NB4 (cell line): ENCODE data around the gene NWD2.

Experiments used
- CTCF ChIP-seq: IDR thresholded peaks from one replicate; pipeline ENCODE4 v1.5.1; 2012; ENCODE audit warnings: low read depth, low read length
- MYC ChIP-seq: IDR thresholded peaks from 2 replicates; pipeline ENCODE4 v1.6.1; 2011; ENCODE audit warnings: low read depth, low read length
- POLR2A ChIP-seq: IDR thresholded peaks from 2 replicates; pipeline ENCODE4 v1.6.1; 2011; ENCODE audit warnings: mild to moderate bottlenecking; ENCODE audit not compliant: insufficient read length; ENCODE audit errors: extremely low read depth

GRCh38 chr4:37320513-37321235 lies 76.1 kb downstream of the NWD2 start:
- TF ChIP-seq CTCF (no peak), MYC (no peak), POLR2A (no peak)
